Measurements from ENCODE around the gene RSBN1. TPM values are rescaled to one million over a fixed set of nuclear protein-coding genes. Genes with fewer than 3 reads are reported as not detected.
A peak's percentile ranks its signal among the peaks of the same experiment; 100 is the strongest.

The RSBN1 gene
- total and polyA plus RNA-seq, 9 of the 15 experiments (the other 6 are each of a cell fraction or from before 2014, with no cell fraction given): 4.5 to 24.3 (median 13.0) TPM

DNA sequence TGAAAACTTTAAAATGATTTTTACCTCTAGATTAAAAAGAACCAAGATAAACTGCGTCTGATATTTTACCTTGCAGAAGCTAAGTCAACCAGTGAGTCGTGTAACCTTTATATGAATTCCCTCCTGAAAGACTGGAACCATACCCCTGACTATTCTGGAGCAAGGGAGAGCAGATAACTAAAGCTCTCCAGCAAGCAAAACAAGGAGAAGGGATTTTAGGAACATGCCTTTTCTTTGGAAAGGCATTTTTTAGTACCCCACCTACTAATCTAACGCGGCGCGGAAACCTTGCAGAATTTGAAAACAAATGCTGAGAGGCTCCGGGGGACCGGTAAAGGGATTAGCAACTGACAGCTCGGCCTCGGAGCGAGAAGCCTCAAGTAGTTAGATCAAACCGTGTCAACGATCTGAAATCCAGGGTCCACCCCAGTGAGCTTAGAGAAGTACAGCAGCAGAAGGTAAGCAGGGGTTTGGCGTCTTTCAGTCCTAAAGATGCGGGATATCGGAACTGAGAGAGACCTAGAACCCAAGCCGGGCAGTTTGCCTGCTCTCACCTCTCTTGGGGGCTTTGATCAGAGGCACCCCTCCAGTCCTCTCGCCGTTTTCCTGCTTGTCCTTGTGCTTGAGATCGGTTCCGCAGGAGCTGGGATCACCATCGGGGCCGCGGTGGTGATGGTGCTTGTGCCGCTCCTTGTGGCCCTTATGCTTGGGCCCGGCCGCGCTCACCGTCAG, 954 bp downstream of the RSBN1 start (continued):
- TF ChIP-seq, protein P1, sequence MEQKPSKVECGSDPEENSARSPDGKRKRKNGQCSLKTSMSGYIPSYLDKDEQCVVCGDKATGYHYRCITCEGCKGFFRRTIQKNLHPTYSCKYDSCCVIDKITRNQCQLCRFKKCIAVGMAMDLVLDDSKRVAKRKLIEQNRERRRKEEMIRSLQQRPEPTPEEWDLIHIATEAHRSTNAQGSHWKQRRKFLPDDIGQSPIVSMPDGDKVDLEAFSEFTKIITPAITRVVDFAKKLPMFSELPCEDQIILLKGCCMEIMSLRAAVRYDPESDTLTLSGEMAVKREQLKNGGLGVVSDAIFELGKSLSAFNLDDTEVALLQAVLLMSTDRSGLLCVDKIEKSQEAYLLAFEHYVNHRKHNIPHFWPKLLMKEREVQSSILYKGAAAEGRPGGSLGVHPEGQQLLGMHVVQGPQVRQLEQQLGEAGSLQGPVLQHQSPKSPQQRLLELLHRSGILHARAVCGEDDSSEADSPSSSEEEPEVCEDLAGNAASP (IDR thresholded peaks at IDR 0.05): no peak
- TF ChIP-seq PHF8 (IDR thresholded peaks at IDR 0.05; ENCODE audit: borderline replicate concordance, low read length) (no peak), NR2C2 (CRISPR knock-in tag; IDR thresholded peaks at IDR 0.05) (no peak), NR2C2 (tag; IDR thresholded peaks at IDR 0.05) (no peak), STAT5A (IDR thresholded peaks at IDR 0.05; ENCODE audit: borderline replicate concordance, low read length) (no peak), ZFP1 (CRISPR knock-in tag; IDR thresholded peaks at IDR 0.05) (no peak)
- TF ChIP-seq, protein P2, sequence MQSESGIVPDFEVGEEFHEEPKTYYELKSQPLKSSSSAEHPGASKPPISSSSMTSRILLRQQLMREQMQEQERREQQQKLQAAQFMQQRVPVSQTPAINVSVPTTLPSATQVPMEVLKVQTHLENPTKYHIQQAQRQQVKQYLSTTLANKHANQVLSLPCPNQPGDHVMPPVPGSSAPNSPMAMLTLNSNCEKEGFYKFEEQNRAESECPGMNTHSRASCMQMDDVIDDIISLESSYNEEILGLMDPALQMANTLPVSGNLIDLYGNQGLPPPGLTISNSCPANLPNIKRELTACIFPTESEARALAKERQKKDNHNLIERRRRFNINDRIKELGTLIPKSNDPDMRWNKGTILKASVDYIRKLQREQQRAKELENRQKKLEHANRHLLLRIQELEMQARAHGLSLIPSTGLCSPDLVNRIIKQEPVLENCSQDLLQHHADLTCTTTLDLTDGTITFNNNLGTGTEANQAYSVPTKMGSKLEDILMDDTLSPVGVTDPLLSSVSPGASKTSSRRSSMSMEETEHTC (IDR thresholded peaks at IDR 0.05): no peak
- TF ChIP-seq, protein P3, sequence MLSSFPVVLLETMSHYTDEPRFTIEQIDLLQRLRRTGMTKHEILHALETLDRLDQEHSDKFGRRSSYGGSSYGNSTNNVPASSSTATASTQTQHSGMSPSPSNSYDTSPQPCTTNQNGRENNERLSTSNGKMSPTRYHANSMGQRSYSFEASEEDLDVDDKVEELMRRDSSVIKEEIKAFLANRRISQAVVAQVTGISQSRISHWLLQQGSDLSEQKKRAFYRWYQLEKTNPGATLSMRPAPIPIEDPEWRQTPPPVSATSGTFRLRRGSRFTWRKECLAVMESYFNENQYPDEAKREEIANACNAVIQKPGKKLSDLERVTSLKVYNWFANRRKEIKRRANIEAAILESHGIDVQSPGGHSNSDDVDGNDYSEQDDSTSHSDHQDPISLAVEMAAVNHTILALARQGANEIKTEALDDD (IDR thresholded peaks at IDR 0.05): peak; percentile 72
- TF ChIP-seq, protein P4, sequence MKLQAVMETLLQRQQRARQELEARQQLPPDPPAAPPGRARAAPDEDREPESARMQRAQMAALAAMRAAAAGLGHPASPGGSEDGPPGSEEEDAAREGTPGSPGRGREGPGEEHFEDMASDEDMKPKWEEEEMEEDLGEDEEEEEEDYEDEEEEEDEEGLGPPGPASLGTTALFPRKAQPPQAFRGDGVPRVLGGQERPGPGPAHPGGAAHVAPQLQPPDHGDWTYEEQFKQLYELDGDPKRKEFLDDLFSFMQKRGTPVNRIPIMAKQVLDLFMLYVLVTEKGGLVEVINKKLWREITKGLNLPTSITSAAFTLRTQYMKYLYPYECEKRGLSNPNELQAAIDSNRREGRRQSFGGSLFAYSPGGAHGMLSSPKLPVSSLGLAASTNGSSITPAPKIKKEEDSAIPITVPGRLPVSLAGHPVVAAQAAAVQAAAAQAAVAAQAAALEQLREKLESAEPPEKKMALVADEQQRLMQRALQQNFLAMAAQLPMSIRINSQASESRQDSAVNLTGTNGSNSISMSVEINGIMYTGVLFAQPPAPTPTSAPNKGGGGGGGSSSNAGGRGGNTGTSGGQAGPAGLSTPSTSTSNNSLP (IDR thresholded peaks at IDR 0.05; ENCODE audit: borderline replicate concordance, low read depth, low read length): no peak
- TF ChIP-seq, protein P5, sequence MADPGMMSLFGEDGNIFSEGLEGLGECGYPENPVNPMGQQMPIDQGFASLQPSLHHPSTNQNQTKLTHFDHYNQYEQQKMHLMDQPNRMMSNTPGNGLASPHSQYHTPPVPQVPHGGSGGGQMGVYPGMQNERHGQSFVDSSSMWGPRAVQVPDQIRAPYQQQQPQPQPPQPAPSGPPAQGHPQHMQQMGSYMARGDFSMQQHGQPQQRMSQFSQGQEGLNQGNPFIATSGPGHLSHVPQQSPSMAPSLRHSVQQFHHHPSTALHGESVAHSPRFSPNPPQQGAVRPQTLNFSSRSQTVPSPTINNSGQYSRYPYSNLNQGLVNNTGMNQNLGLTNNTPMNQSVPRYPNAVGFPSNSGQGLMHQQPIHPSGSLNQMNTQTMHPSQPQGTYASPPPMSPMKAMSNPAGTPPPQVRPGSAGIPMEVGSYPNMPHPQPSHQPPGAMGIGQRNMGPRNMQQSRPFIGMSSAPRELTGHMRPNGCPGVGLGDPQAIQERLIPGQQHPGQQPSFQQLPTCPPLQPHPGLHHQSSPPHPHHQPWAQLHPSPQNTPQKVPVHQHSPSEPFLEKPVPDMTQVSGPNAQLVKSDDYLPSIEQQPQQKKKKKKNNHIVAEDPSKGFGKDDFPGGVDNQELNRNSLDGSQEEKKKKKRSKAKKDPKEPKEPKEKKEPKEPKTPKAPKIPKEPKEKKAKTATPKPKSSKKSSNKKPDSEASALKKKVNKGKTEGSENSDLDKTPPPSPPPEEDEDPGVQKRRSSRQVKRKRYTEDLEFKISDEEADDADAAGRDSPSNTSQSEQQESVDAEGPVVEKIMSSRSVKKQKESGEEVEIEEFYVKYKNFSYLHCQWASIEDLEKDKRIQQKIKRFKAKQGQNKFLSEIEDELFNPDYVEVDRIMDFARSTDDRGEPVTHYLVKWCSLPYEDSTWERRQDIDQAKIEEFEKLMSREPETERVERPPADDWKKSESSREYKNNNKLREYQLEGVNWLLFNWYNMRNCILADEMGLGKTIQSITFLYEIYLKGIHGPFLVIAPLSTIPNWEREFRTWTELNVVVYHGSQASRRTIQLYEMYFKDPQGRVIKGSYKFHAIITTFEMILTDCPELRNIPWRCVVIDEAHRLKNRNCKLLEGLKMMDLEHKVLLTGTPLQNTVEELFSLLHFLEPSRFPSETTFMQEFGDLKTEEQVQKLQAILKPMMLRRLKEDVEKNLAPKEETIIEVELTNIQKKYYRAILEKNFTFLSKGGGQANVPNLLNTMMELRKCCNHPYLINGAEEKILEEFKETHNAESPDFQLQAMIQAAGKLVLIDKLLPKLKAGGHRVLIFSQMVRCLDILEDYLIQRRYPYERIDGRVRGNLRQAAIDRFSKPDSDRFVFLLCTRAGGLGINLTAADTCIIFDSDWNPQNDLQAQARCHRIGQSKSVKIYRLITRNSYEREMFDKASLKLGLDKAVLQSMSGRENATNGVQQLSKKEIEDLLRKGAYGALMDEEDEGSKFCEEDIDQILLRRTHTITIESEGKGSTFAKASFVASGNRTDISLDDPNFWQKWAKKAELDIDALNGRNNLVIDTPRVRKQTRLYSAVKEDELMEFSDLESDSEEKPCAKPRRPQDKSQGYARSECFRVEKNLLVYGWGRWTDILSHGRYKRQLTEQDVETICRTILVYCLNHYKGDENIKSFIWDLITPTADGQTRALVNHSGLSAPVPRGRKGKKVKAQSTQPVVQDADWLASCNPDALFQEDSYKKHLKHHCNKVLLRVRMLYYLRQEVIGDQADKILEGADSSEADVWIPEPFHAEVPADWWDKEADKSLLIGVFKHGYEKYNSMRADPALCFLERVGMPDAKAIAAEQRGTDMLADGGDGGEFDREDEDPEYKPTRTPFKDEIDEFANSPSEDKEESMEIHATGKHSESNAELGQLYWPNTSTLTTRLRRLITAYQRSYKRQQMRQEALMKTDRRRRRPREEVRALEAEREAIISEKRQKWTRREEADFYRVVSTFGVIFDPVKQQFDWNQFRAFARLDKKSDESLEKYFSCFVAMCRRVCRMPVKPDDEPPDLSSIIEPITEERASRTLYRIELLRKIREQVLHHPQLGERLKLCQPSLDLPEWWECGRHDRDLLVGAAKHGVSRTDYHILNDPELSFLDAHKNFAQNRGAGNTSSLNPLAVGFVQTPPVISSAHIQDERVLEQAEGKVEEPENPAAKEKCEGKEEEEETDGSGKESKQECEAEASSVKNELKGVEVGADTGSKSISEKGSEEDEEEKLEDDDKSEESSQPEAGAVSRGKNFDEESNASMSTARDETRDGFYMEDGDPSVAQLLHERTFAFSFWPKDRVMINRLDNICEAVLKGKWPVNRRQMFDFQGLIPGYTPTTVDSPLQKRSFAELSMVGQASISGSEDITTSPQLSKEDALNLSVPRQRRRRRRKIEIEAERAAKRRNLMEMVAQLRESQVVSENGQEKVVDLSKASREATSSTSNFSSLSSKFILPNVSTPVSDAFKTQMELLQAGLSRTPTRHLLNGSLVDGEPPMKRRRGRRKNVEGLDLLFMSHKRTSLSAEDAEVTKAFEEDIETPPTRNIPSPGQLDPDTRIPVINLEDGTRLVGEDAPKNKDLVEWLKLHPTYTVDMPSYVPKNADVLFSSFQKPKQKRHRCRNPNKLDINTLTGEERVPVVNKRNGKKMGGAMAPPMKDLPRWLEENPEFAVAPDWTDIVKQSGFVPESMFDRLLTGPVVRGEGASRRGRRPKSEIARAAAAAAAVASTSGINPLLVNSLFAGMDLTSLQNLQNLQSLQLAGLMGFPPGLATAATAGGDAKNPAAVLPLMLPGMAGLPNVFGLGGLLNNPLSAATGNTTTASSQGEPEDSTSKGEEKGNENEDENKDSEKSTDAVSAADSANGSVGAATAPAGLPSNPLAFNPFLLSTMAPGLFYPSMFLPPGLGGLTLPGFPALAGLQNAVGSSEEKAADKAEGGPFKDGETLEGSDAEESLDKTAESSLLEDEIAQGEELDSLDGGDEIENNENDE (IDR thresholded peaks at IDR 0.05; ENCODE audit: low read depth, low read length): no peak
